IPS-18a (cell line): ENCODE results near the gene ORMDL1.
A peak's percentile ranks its signal among the peaks of the same experiment; 100 is the strongest.

Experiments
- H3K27ac ChIP-seq: one replicate; pipeline ENCODE4 v1.5.1; 2013; ENCODE audit warnings: low read length
- H3K27me3 ChIP-seq: one replicate; pipeline ENCODE4 v1.6.1; 2013; ENCODE audit warnings: mild to moderate bottlenecking, low read length; ENCODE audit not compliant: control insufficient read depth, insufficient read depth
- H3K36me3 ChIP-seq: one replicate; pipeline ENCODE4 v1.6.1; 2013; ENCODE audit warnings: low read depth, low read length; ENCODE audit not compliant: control insufficient read depth
- H3K4me1 ChIP-seq: one replicate; pipeline ENCODE4 v1.6.1; 2013; ENCODE audit warnings: low read depth, low read length; ENCODE audit not compliant: control insufficient read depth
- H3K4me3 ChIP-seq: one replicate; pipeline ENCODE4 v1.5.1; 2013; ENCODE audit warnings: low read length
- H3K9ac ChIP-seq: one replicate; pipeline ENCODE4 v1.6.1; 2013; ENCODE audit warnings: mild to moderate bottlenecking, low read length, moderate library complexity
- H3K9me3 ChIP-seq: one replicate; pipeline ENCODE4 v1.6.1; 2013; ENCODE audit warnings: low read depth, low read length; ENCODE audit not compliant: control insufficient read depth

Gene ORMDL1

DNA sequence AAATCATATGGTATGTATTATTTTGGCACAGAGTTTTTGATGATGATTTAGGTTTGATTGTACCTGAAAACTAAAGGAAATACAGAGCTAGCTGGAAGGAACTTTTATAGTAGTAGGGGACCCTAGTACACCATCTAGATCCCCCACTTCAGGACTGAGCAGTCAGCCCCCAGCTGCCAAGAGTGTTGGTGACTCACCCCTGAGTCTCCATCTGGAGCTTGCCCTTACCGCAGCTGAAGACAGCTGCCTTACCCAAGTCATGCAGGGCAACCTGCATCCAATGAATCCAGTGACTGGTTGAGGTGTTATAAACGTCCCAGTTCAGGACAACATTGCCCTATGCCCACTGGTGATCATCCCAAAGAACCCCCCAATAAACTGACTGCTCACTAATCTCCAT is 15.4 kb upstream of the ORMDL1 start:
- Histone ChIP-seq H3K36me3 (peaks cover 53% of the 10 kb centered on the region), H3K27me3 (no peaks in the 10 kb centered on the region), H3K4me1 (no peaks in the 10 kb centered on the region), H3K9ac (no peak overlapping the region), H3K27ac (no peak overlapping the region), H3K9me3 (no peaks in the 10 kb centered on the region), H3K4me3 (no peak overlapping the region)

DNA sequence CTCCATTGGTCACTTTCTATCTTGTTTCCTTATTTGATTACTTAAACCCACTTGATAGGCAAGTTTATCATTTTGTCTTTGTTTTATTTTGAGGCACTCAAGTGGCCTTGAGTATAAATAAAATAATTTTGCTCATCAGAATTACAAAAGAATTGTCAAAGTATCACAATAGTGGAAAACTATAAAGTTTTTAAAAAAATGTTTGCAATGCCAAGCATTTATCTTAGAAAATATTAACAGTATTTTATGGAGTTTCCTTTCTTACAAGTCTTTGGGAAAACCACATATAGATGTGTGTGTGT is 14.8 kb upstream of the ORMDL1 start:
- H3K27me3 ChIP-seq: no peaks in the 10 kb centered on the region
- no peak overlapping the region for H3K9ac ChIP-seq
- H3K4me3 ChIP-seq: no peak overlapping the region
- H3K4me1 ChIP-seq: no peaks in the 10 kb centered on the region
- H3K36me3 ChIP-seq: peaks cover 53% of the 10 kb centered on the region
- H3K9me3 ChIP-seq: no peaks in the 10 kb centered on the region
- H3K27ac ChIP-seq: no peak overlapping the region

DNA sequence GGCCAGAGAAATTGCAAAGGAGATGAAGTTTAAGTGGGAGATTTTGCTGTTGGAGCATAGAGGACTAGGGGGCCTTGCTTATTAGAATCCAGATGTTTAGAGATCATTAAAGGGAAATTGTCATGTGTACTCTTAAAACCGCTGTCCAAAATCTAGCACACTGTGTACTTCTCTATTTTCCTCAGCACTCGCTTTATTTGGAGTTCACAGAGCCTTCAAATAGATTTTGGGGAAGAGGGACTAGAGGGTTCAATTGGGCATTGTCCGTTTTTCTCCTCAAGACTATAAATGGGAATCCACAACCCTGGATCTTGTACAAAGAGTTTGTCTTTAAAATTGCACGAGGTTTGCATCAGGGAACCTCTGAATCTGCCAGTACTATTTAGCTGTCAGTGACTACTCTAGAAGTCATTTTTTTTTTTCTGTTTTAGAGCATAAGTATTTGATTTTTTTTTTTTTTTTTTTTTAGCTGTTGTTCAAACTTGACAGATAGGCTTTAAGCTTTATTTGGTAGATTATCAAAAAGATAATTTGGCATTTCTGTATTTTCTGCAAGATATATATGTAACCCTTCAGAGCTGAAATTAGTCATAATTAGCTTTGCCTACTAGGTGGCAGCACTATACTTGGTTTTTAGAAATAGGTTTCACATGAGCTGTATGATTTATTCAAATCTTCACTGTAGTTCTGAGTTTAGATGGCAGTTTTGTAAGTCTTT is 14.3 kb upstream of the ORMDL1 start:
- Histone ChIP-seq H3K4me1 (no peaks in the 10 kb centered on the region), H3K27ac (no peak overlapping the region), H3K9ac (no peak overlapping the region), H3K9me3 (no peaks in the 10 kb centered on the region), H3K27me3 (no peaks in the 10 kb centered on the region), H3K36me3 (peaks cover 53% of the 10 kb centered on the region), H3K4me3 (no peak overlapping the region)

DNA sequence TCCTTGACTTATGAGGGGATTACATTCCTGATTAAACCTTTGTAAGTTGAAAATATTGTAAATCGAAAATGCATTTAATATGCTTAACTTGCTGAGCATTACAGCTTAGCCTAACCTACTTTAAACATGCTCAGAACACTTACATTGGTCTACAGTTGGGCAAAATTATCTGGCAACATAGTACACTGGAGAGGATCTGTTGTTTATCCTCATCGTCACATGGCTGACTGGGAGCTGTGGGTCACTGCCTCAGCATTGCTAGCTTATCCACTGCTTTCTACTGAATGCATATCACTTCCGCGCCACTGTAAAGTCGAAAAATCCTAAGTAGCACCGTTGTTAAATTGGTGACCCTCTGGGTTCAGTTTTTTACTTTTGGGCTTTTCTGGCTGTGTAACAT is 13.8 kb upstream of the ORMDL1 start:
- Histone ChIP-seq H3K27me3 (no peaks in the 10 kb centered on the region), H3K4me1 (no peaks in the 10 kb centered on the region), H3K9me3 (no peaks in the 10 kb centered on the region), H3K36me3 (peaks cover 58% of the 10 kb centered on the region), H3K4me3 (no peak overlapping the region), H3K27ac (no peak overlapping the region), H3K9ac (no peak overlapping the region)

DNA sequence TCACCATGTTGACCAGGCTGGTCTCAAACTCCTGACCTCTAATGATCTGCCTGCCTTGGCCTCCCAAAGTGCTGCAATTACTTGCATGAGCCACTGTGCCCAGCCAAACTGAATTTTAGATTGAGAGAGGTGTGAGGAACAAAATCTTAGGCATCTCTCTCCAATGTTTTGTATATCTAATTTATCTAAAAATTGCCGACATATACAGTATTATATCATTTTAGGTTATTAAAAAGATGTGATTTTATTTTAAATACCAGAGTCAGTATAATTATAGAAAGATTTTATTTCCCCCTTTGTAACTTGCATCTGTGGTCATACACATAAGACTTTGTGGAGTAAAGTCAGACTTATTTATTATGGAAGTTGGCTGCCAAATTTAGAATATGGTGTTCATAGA is 10.2 kb upstream of the ORMDL1 start:
- no peak overlapping the region for H3K27ac ChIP-seq
- peaks cover 61% of the 10 kb centered on the region for H3K36me3 ChIP-seq
- no peaks in the 10 kb centered on the region for H3K4me1 ChIP-seq

DNA sequence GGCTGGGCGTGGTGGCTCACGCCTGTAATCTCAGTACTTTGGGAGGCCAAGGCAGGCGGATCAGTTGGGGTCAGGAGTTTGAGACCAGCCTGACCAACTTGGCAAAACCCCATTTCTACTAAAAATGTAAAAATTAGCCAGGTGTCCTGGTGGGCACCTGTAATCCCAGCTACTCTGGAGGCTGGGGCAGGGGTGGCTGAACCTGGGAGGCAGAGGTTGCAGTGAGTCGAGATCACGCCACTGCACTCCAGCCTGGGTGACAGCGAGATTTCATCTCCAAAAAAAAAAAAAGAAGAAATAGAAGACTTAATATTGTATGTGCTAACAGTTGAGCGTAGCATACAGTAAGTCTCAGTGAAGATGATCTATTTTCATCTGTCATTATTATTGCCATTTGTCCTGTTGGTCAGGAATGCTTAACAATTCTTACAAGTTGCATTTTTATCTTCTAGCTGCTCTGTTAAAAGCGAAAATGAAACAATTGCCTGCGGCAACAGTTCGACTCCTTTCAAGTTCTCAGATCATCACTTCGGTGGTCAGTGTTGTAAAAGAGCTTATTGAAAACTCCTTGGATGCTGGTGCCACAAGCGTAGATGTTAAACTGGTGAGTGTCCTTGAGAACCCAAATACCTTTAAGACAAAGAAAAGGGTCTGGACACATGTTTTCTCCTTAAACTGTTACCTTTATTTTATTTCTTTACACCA is 7.4 kb upstream of the ORMDL1 start:
- H3K27ac ChIP-seq: no peak overlapping the region
- no peak overlapping the region for H3K9ac ChIP-seq
- H3K9me3 ChIP-seq: no peaks in the 10 kb centered on the region
- H3K36me3 ChIP-seq: peaks cover 40% of the 10 kb centered on the region
- H3K27me3 ChIP-seq: no peaks in the 10 kb centered on the region
- no peak overlapping the region for H3K4me3 ChIP-seq
- no peaks in the 10 kb centered on the region for H3K4me1 ChIP-seq

More for the DNA sequence above, 10.2 kb upstream of the ORMDL1 start:
- H3K4me3 ChIP-seq: no peak overlapping the region
- H3K9ac ChIP-seq: no peak overlapping the region
- H3K9me3 ChIP-seq: no peaks in the 10 kb centered on the region
- H3K27me3 ChIP-seq: no peaks in the 10 kb centered on the region

DNA sequence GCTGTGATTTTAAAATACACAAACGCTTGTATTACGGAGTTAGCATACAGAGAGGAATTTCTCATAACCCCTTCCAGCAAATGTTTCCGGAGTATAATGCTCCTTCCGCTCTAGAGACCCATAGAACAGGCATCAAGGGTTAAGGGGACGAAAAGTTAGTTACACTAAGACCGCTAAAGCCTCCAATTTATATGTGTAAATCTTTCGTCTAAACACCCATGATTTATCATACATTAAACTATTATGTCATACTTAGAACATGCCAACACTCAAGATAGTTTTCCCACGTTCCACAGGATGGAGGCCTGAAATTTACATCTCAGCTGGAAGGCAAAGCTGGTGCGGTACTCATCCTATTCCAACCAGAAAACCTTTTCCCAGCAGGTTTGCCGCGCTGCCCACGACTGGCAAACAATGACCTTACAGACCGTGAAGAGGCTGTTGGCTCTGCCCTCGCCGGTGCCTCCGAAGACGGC is 650 bp downstream of the ORMDL1 start:
- Histone ChIP-seq H3K36me3 (peaks cover 32% of the 10 kb centered on the region), H3K4me3 (peak overlapping the region; percentile 86), H3K9me3 (no peaks in the 10 kb centered on the region), H3K9ac (peak overlapping the region; percentile 93), H3K27me3 (no peaks in the 10 kb centered on the region), H3K4me1 (peaks cover 4% of the 10 kb centered on the region), H3K27ac (peak overlapping the region; percentile 45)

DNA sequence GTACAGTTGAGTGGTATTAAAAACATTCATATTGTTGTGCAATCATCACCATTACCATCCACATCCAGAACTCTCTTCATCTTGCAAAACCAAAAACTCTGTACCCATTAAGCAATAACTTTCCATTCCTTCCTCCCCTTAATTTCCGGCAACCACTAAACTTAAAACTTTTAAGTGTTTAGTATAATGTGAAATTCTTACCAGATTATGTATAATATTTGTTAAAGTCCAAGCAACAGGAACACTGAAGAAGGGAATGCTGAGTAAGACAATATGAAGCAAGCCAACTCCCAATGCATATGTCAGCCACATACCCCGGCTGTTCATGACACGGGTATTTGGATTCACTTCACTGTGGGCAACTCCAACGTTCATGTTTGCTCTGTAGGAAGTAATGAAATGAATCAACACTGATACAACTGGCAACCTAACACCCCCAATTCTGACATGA is 1.9 kb downstream of the ORMDL1 start:
- Histone ChIP-seq H3K4me1 (peaks cover 4% of the 10 kb centered on the region), H3K27me3 (no peaks in the 10 kb centered on the region), H3K36me3 (peaks cover 44% of the 10 kb centered on the region), H3K9ac (no peak overlapping the region), H3K27ac (no peak overlapping the region), H3K9me3 (no peaks in the 10 kb centered on the region), H3K4me3 (peak overlapping the region; percentile 86)

DNA sequence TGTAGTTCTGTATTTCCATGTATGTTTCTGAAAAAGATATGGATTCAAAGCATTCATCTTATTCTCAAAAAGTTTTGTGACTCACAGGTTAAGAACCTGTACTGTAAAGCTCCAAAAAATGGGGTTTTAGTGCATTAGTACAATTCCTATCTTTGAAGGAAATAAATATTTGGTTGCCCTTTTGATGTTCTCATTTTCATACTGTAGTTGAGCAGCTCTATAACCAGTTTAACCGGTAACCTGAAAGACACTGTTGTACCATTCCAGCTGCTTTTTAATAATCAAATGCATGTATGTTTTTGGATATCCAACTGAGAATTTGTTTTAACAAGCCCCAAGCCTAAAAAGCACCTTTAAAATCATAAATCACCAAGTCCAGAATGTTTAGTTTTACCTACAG is 11.9 kb downstream of the ORMDL1 start:
- peaks cover 74% of the 10 kb centered on the region for H3K36me3 ChIP-seq
- H3K4me3 ChIP-seq: no peak overlapping the region
- no peak overlapping the region for H3K9ac ChIP-seq

DNA sequence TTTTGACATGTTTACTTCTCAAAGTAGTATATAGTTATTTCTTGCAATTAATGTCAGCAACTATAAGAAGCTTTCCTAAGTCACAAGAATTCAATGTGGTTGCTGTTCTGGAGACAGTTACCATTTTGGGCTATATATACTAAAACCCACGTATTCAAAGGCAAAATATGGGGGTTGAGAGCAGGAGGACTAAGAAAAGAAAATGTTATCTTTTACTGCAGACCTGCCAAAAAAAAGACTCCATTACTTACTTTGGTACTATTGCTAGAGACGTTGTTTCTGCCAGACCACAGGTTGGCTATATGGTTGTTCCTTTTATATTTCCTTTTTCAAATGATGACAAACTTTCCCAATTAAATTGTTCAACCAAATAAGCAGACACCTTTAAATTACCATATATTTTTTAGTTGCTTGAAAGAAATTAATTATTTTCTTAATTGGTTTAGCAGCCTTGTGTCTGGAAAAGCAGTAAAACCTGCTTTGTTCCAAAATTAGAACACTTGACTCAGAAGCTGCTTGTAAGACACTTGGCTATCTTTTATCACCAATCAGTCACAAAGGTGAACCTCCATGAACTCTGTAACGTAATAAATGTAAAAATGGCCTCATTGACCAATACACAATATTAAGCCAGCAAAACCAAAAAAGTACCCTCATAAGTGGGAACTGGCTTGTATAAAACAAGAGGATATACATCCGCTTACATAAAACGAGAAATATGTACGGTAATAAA is 13.4 kb downstream of the ORMDL1 start:
- Histone ChIP-seq H3K36me3 (peaks cover 65% of the 10 kb centered on the region), H3K9me3 (no peaks in the 10 kb centered on the region), H3K9ac (no peak overlapping the region), H3K27ac (no peak overlapping the region), H3K27me3 (no peaks in the 10 kb centered on the region), H3K4me1 (no peaks in the 10 kb centered on the region), H3K4me3 (no peak overlapping the region)

More for the DNA sequence above, 11.9 kb downstream of the ORMDL1 start:
- no peaks in the 10 kb centered on the region for H3K9me3 ChIP-seq
- no peaks in the 10 kb centered on the region for H3K27me3 ChIP-seq
- no peak overlapping the region for H3K27ac ChIP-seq
- H3K4me1 ChIP-seq: no peaks in the 10 kb centered on the region

DNA sequence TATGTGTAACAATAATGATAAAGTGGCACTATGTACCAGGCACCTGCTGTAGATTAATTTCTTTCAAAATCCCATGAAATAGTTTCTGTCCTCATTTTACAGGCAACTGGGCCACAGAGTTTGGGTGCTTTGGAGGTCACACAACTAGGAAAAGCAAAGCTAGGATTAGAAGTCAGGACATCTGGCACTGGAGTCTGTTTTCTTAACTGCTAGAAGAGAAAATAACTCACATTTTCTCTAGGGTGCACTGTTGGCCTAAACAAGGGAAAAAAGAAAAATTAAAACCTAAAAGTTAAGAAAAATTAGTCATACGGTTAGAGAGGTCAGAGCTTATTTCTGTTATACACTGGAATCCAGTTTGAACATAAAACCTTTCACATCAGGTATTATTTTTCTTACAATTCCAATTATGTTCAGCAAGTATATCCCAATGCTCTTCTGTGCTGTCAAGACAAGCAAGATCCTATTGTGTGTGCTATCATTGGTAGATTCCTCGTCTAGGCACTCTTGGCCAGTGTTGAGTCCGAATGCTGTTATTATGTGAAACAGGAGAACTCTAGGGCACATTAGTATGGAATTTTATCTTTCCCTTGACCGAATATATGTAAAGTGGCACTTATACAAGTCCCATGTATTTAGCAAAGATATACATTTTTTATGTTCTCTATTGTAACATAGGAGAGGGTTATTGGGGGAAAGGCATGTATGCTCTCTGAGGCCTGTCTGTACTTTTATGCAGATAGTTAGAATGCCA is 20.1 kb downstream of the ORMDL1 start:
- no peaks in the 10 kb centered on the region for H3K27me3 ChIP-seq
- peak overlapping the region; percentile 95 for H3K4me3 ChIP-seq
- H3K4me1 ChIP-seq: no peaks in the 10 kb centered on the region
- no peak overlapping the region for H3K27ac ChIP-seq
- no peaks in the 10 kb centered on the region for H3K9me3 ChIP-seq
- peak overlapping the region; percentile 95 for H3K9ac ChIP-seq
- peaks cover 12% of the 10 kb centered on the region for H3K36me3 ChIP-seq
